HCT116 (cell line): Measurements from ENCODE around the gene OSBP2. TPM values are rescaled to one million over a fixed set of nuclear protein-coding genes. Genes with fewer than 3 reads are reported as not detected.

Experiments used
- ATAC-seq: fragments of 200-7000 bp; cut with Tn5 transposase; 2 replicates; pipeline ENCODE4 v1.9.1; 2020; ENCODE audit warnings: mild to moderate bottlenecking, moderate library complexity
- BruUV-seq: library from RNA; stranded (reverse); fragments of 400-500 nt; replicated peaks from 2 replicates; lab custom pipeline; 2021; lab: Mats Ljungman, UMichigan
- CTCF ChIA-PET: fragments of 300-600 bp; sonication (Branson Sonifier 250); formaldehyde crosslinking; loops from one replicate; lab custom pipeline; 2021; ENCODE audit warnings: antibody characterized with exemption; lab: Charles Lee
- POLR2A ChIA-PET: fragments of 300-600, 350-600 bp; sonication (Branson Sonifier 250); formaldehyde crosslinking; loops from one replicate; lab custom pipeline; 2021; ENCODE audit warnings: antibody characterized with exemption; lab: Charles Lee
- RAD21 ChIA-PET, 2 experiments: fragments of 300-600 bp; sonication (Branson Sonifier 250); formaldehyde crosslinking; loops; one replicate each; lab custom pipeline; 2023; ENCODE audit warnings: low total read pairs in 2 of 2; ENCODE audit not compliant: uncharacterized antibody in 2 of 2, unreplicated experiment in 2 of 2, low non-redundant PET in 1 of 2; lab: Charles Lee
- DNase-seq: peaks from one replicate; pipeline ENCODE4 v3.0.0-alpha.2; 2010; ENCODE audit warnings: low read depth, low spot score
- H2AFZ ChIP-seq: fragments of 200-600 bp; shearing (Covaris generic), sonication (generic); 2 replicates; pipeline ENCODE4 v1.6.1; 2017; ENCODE audit warnings: low read depth, mixed run types, mixed read lengths, antibody characterized with exemption, low read length; ENCODE audit not compliant: poor library complexity, severe bottlenecking
- H3K27ac ChIP-seq: 2 replicates; pipeline ENCODE4 v1.5.1; 2012; ENCODE audit warnings: low read depth, low read length
- H3K27me3 ChIP-seq: fragments of 200-600 bp; sonication (generic); 2 replicates; pipeline ENCODE4 v1.6.1; 2016; ENCODE audit warnings: mixed run types, low read length, mixed read lengths; ENCODE audit not compliant: insufficient read depth
- H3K36me3 ChIP-seq, 2 experiments: fragments of 200-500 bp in 1 of 2; fragments of 200-600 bp in 1 of 2; sonication (Bioruptor generic) in 1 of 2; sonication (generic) in 1 of 2; 2 replicates each; pipeline versions ENCODE4 v1.5.1 to v1.6.1; 2014 to 2016; ENCODE audit warnings: low read length in 2 of 2, inconsistent platforms in 1 of 2, mixed read lengths in 1 of 2, mixed run types in 1 of 2; ENCODE audit not compliant: insufficient read depth in 2 of 2, control insufficient read depth in 1 of 2
- H3K4me1 ChIP-seq, 2 experiments: fragments of 200-600 bp in 1 of 2; sonication (generic) in 1 of 2; 2 replicates each; pipeline versions ENCODE4 v1.5.1 to v1.6.1; 2012 to 2017; ENCODE audit warnings: low read length in 2 of 2, inconsistent platforms in 1 of 2, mild to moderate bottlenecking in 1 of 2, mixed read lengths in 1 of 2, mixed run types in 1 of 2, moderate library complexity in 1 of 2; ENCODE audit not compliant: insufficient read depth in 2 of 2, control insufficient read depth in 1 of 2
- H3K4me2 ChIP-seq: fragments of 200-600 bp; sonication (generic); 2 replicates; pipeline ENCODE4 v1.6.1; 2017; ENCODE audit warnings: mixed run types, low read length, mixed read lengths
- H3K4me3 ChIP-seq, 2 experiments: fragments of 200-600 bp in 1 of 2; sonication (generic) in 1 of 2; replicated peaks in 1 of 2; 2 replicates each; pipeline ENCODE4 v1.5.1; 2011 to 2016; ENCODE audit warnings: low read length in 2 of 2, control low read depth in 1 of 2, low read depth in 1 of 2, mild to moderate bottlenecking in 1 of 2, mixed read lengths in 1 of 2, mixed run types in 1 of 2
- H3K79me2 ChIP-seq: fragments of 200-600 bp; sonication (generic); 2 replicates; pipeline ENCODE4 v1.6.1; 2017; ENCODE audit warnings: mild to moderate bottlenecking, mixed run types, low read length, moderate library complexity, mixed read lengths; ENCODE audit not compliant: insufficient read depth
- H3K9ac ChIP-seq: fragments of 200-600 bp; sonication (generic); 2 replicates; pipeline ENCODE4 v1.6.1; 2016; ENCODE audit warnings: low read length, mixed read lengths
- H3K9me2 ChIP-seq: fragments of 200-600 bp; sonication (generic), shearing (Covaris generic); 2 replicates; pipeline ENCODE4 v1.6.1; 2017; ENCODE audit warnings: mixed run types, mild to moderate bottlenecking, moderate library complexity; ENCODE audit not compliant: insufficient read depth
- H3K9me3 ChIP-seq, 2 experiments: fragments of 200-500 bp in 1 of 2; fragments of 200-600 bp in 1 of 2; sonication (Bioruptor generic) in 1 of 2; sonication (generic) in 1 of 2; 2 replicates each; pipeline ENCODE4 v1.6.1; 2014 to 2017; ENCODE audit warnings: low read length in 2 of 2, mixed read lengths in 2 of 2, inconsistent platforms in 1 of 2, low read depth in 1 of 2, mild to moderate bottlenecking in 1 of 2, mixed run types in 1 of 2, moderate library complexity in 1 of 2; ENCODE audit not compliant: control insufficient read depth in 1 of 2, insufficient read depth in 1 of 2
- H4K20me1 ChIP-seq: fragments of 200-600 bp; sonication (generic), shearing (Covaris generic); 2 replicates; pipeline ENCODE4 v1.6.1; 2017; ENCODE audit warnings: mixed run types, mild to moderate bottlenecking, moderate library complexity; ENCODE audit not compliant: insufficient read depth
- CBX3 ChIP-seq: IDR thresholded peaks from 2 replicates; pipeline ENCODE4 v1.6.1; 2012; ENCODE audit warnings: low read depth
- JUND ChIP-seq: IDR thresholded peaks from 2 replicates; pipeline ENCODE4 v1.6.1; 2012
- MAX ChIP-seq: IDR thresholded peaks from 2 replicates; pipeline ENCODE4 v1.6.1; 2012
- POLR2A ChIP-seq: IDR thresholded peaks from 2 replicates; pipeline ENCODE4 v1.7.0; 2011; ENCODE audit warnings: borderline replicate concordance; ENCODE audit not compliant: insufficient read depth, insufficient read length; ENCODE audit errors: extremely low read depth
- POLR2AphosphoS5 ChIP-seq: IDR thresholded peaks from 2 replicates; pipeline ENCODE4 v1.6.1; 2011; ENCODE audit warnings: mild to moderate bottlenecking, low read depth, low read length, moderate library complexity
- RAD21 ChIP-seq: IDR thresholded peaks from 2 replicates; pipeline ENCODE4 v1.6.1; 2012; ENCODE audit warnings: low read depth, mild to moderate bottlenecking
- SIN3A ChIP-seq: IDR thresholded peaks from 2 replicates; pipeline ENCODE4 v1.6.1; 2012; ENCODE audit warnings: low read depth
- YY1 ChIP-seq: IDR thresholded peaks from 2 replicates; pipeline ENCODE4 v1.6.1; 2011; ENCODE audit warnings: low read length, low read depth, moderate library complexity, mild to moderate bottlenecking; ENCODE audit not compliant: insufficient replicate concordance; ENCODE audit errors: extremely low read depth
- ZBTB33 ChIP-seq: IDR thresholded peaks from 2 replicates; pipeline ENCODE4 v1.6.1; 2011; ENCODE audit warnings: mild to moderate bottlenecking, low read length, moderate library complexity; ENCODE audit not compliant: insufficient replicate concordance; ENCODE audit errors: extremely low read depth
- intact Hi-C: fragments of 100-400 bp; cut with micrococcal nuclease; formaldehyde crosslinking; loops from 2 replicates; pipeline ENCODE4 v1.10.0; 2022
- total RNA-seq: library from RNA; stranded (reverse); gene quantifications from one replicate; pipeline ENCODE4 v1.2.1, GENCODE V29; 2021; ENCODE audit not compliant: unreplicated experiment

OSBP2 gene
- total RNA-seq, 1 experiment from 2014 or later, result 12.9 TPM

- ATAC-seq, result no peak
- no peak for DNase-seq
- no peak overlapping the region for H3K4me3 ChIP-seq
- H3K4me2 ChIP-seq, result no peak overlapping the region
- no peaks in the 10 kb centered on the region for H3K79me2 ChIP-seq
- ChIA-PET RAD21 (no interaction called here), CTCF (interaction anchor here (0.6 kb wide), 2 partner anchors 170 to 1801 kb away, joined by 3 to 4 read pairs; no protein-coding TSS in a partner anchor), POLR2A (no interaction called here)
- no peak overlapping the region for H3K27ac ChIP-seq
- no peaks in the 10 kb centered on the region for H3K9me3 ChIP-seq
- peaks cover 8 to 11% of the 10 kb centered on the region in 2 experiments for H3K4me1 ChIP-seq
- H2AFZ ChIP-seq, result no peak overlapping the region
- BruUV-seq, result no TSS peak
- H3K9me2 ChIP-seq, result no peaks in the 10 kb centered on the region
- H3K36me3 ChIP-seq, result no peaks in the 10 kb centered on the region
- intact Hi-C loops, result no loop called here
- no peaks in the 10 kb centered on the region for H3K27me3 ChIP-seq
- H3K9ac ChIP-seq, result no peak overlapping the region
- TF ChIP-seq CBX3 (no peak), JUND (no peak), ZBTB33 (no peak), POLR2A (no peak), SIN3A (no peak), YY1 (no peak)
- H4K20me1 ChIP-seq, result no peaks in the 10 kb centered on the region
Observed at GRCh38 chr22:30673136-30673535, 21.5 kb upstream of the OSBP2 start.

GRCh38 chr22:30674482-30674881 is 20.2 kb upstream of the OSBP2 start:
- ChIA-PET CTCF (no interaction called here), RAD21 (no interaction called here), POLR2A (no interaction called here)
- Histone ChIP-seq H3K4me2 (no peak overlapping the region), H3K9ac (no peak overlapping the region), H3K4me3 (no peak overlapping the region), H3K79me2 (no peaks in the 10 kb centered on the region), H2AFZ (no peak overlapping the region), H4K20me1 (no peaks in the 10 kb centered on the region), H3K4me1 (no peaks in the 10 kb centered on the region), H3K9me2 (no peaks in the 10 kb centered on the region), H3K27ac (no peak overlapping the region), H3K27me3 (no peaks in the 10 kb centered on the region), H3K36me3 (no peaks in the 10 kb centered on the region), H3K9me3 (no peaks in the 10 kb centered on the region)
- no peak for DNase-seq
- BruUV-seq, result no TSS peak
- TF ChIP-seq RAD21 (no peak), MAX (no peak), POLR2AphosphoS5 (no peak)
- intact Hi-C loops, result no loop called here
- no peak for ATAC-seq
